ENCODE measurements around the gene LRRC7. TPM values are rescaled to one million over a fixed set of nuclear protein-coding genes. Genes with fewer than 3 reads are reported as not detected.

Gene LRRC7
- total and polyA plus RNA-seq, 2 of the 13 experiments (the other 11 are each of a cell fraction or from before 2014, with no cell fraction given) = not detected

DNA sequence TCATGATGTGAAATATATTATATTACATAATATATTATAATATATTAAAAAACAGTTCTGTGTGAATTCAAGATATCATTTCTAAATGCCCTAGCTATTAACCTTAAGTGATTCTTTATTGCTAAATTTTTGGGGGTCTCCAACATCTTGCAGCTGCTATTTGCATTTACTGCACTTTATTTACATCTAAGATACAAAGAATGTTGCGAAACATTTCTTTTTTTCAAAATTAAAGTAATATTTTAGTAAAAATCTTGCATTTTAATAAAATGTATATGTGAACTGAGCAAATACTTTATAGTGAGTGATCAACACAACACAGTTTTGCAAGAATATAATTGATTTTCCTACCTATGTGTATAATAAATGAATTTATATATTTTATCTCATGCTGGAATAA lies 456.6 kb downstream of the LRRC7 start:
- 4% methylated on average over 1 of the region's 1 CpG for WGBS (ENCODE audit: low lambda C conversion rate)
- H2AFZ ChIP-seq (ENCODE audit: low read length) = no peak overlapping the region
- intact Hi-C loops (cut with micrococcal nuclease; ENCODE audit: unreplicated experiment) = no loop called here
- DNase-seq (ENCODE audit: low spot score) = no peak
- no peaks in the 10 kb centered on the region for H3K79me2 ChIP-seq (ENCODE audit: insufficient read depth, low read length)
- FAIRE-seq = no peak
- in situ Hi-C loops (cut with HindIII; ENCODE audit: extremely low pct_ligation_motif_present, low pct_unique_long_range_greater_than_20kb) = no loop called here
- H3K4me2 ChIP-seq (ENCODE audit: low read depth, low read length) = no peak overlapping the region
- H3K4me3 ChIP-seq (replicated peaks in 1 of 3; ENCODE audit: insufficient read depth in 1 of 3, low read depth in 2 of 3, low read length in 3 of 3) = no peak overlapping the region
- ATAC-seq = no peak
- H3K27ac ChIP-seq (ENCODE audit: extremely low read length, insufficient read depth, low read length) = no peak overlapping the region
- CTCF ChIA-PET (ENCODE audit: low intra/inter-chr PET ratio, low total read pairs) = no interaction called here
- H3K4me1 ChIP-seq (ENCODE audit: insufficient read depth, low read length) = no peaks in the 10 kb centered on the region
- H3K9me3 ChIP-seq (ENCODE audit: low read length) = no peaks in the 10 kb centered on the region
- H4K20me1 ChIP-seq (ENCODE audit: insufficient read depth, low read length) = no peaks in the 10 kb centered on the region
- H3K36me3 ChIP-seq (replicated peaks in 1 of 2; ENCODE audit: control insufficient read depth in 1 of 2, insufficient read depth in 2 of 2, low read length in 2 of 2) = no peaks in the 10 kb centered on the region
- no TSS peak for BruUV-seq (replicated peaks)
- POLR2A ChIA-PET = no interaction called here
- H3K27me3 ChIP-seq (ENCODE audit: control insufficient read depth in 1 of 2, insufficient read depth in 2 of 2, low read length in 2 of 2) = no peaks in the 10 kb centered on the region
- no peak overlapping the region for H3K9ac ChIP-seq (ENCODE audit: insufficient read depth, low read depth, low read length)
- no peak for TF ChIP-seq JDP2 (CRISPR knock-in tag; IDR thresholded peaks at IDR 0.05; ENCODE audit: borderline replicate concordance)
- TF ChIP-seq, protein P1, sequence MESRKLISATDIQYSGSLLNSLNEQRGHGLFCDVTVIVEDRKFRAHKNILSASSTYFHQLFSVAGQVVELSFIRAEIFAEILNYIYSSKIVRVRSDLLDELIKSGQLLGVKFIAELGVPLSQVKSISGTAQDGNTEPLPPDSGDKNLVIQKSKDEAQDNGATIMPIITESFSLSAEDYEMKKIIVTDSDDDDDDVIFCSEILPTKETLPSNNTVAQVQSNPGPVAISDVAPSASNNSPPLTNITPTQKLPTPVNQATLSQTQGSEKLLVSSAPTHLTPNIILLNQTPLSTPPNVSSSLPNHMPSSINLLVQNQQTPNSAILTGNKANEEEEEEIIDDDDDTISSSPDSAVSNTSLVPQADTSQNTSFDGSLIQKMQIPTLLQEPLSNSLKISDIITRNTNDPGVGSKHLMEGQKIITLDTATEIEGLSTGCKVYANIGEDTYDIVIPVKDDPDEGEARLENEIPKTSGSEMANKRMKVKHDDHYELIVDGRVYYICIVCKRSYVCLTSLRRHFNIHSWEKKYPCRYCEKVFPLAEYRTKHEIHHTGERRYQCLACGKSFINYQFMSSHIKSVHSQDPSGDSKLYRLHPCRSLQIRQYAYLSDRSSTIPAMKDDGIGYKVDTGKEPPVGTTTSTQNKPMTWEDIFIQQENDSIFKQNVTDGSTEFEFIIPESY (CRISPR knock-in tag; IDR thresholded peaks at IDR 0.05) = no peak
- TF ChIP-seq ZFP36L2 (CRISPR knock-in tag; IDR thresholded peaks at IDR 0.05) = no peak
- TF ChIP-seq SIX4 (CRISPR knock-in tag; IDR thresholded peaks at IDR 0.05) = no peak
- TF ChIP-seq, protein P2, sequence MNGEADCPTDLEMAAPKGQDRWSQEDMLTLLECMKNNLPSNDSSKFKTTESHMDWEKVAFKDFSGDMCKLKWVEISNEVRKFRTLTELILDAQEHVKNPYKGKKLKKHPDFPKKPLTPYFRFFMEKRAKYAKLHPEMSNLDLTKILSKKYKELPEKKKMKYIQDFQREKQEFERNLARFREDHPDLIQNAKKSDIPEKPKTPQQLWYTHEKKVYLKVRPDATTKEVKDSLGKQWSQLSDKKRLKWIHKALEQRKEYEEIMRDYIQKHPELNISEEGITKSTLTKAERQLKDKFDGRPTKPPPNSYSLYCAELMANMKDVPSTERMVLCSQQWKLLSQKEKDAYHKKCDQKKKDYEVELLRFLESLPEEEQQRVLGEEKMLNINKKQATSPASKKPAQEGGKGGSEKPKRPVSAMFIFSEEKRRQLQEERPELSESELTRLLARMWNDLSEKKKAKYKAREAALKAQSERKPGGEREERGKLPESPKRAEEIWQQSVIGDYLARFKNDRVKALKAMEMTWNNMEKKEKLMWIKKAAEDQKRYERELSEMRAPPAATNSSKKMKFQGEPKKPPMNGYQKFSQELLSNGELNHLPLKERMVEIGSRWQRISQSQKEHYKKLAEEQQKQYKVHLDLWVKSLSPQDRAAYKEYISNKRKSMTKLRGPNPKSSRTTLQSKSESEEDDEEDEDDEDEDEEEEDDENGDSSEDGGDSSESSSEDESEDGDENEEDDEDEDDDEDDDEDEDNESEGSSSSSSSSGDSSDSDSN (CRISPR knock-in tag; IDR thresholded peaks at IDR 0.05) = no peak
- TF ChIP-seq FLYWCH1 (CRISPR knock-in tag; IDR thresholded peaks at IDR 0.05) = no peak
- TF ChIP-seq, protein P3, sequence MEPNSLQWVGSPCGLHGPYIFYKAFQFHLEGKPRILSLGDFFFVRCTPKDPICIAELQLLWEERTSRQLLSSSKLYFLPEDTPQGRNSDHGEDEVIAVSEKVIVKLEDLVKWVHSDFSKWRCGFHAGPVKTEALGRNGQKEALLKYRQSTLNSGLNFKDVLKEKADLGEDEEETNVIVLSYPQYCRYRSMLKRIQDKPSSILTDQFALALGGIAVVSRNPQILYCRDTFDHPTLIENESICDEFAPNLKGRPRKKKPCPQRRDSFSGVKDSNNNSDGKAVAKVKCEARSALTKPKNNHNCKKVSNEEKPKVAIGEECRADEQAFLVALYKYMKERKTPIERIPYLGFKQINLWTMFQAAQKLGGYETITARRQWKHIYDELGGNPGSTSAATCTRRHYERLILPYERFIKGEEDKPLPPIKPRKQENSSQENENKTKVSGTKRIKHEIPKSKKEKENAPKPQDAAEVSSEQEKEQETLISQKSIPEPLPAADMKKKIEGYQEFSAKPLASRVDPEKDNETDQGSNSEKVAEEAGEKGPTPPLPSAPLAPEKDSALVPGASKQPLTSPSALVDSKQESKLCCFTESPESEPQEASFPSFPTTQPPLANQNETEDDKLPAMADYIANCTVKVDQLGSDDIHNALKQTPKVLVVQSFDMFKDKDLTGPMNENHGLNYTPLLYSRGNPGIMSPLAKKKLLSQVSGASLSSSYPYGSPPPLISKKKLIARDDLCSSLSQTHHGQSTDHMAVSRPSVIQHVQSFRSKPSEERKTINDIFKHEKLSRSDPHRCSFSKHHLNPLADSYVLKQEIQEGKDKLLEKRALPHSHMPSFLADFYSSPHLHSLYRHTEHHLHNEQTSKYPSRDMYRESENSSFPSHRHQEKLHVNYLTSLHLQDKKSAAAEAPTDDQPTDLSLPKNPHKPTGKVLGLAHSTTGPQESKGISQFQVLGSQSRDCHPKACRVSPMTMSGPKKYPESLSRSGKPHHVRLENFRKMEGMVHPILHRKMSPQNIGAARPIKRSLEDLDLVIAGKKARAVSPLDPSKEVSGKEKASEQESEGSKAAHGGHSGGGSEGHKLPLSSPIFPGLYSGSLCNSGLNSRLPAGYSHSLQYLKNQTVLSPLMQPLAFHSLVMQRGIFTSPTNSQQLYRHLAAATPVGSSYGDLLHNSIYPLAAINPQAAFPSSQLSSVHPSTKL (CRISPR knock-in tag; IDR thresholded peaks at IDR 0.05) = no peak
- TF ChIP-seq, protein P4, sequence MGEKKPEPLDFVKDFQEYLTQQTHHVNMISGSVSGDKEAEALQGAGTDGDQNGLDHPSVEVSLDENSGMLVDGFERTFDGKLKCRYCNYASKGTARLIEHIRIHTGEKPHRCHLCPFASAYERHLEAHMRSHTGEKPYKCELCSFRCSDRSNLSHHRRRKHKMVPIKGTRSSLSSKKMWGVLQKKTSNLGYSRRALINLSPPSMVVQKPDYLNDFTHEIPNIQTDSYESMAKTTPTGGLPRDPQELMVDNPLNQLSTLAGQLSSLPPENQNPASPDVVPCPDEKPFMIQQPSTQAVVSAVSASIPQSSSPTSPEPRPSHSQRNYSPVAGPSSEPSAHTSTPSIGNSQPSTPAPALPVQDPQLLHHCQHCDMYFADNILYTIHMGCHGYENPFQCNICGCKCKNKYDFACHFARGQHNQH (CRISPR knock-in tag; IDR thresholded peaks at IDR 0.05) = no peak
- TF ChIP-seq ZNF564 (CRISPR knock-in tag; IDR thresholded peaks at IDR 0.05) = no peak
- TF ChIP-seq, protein P5, sequence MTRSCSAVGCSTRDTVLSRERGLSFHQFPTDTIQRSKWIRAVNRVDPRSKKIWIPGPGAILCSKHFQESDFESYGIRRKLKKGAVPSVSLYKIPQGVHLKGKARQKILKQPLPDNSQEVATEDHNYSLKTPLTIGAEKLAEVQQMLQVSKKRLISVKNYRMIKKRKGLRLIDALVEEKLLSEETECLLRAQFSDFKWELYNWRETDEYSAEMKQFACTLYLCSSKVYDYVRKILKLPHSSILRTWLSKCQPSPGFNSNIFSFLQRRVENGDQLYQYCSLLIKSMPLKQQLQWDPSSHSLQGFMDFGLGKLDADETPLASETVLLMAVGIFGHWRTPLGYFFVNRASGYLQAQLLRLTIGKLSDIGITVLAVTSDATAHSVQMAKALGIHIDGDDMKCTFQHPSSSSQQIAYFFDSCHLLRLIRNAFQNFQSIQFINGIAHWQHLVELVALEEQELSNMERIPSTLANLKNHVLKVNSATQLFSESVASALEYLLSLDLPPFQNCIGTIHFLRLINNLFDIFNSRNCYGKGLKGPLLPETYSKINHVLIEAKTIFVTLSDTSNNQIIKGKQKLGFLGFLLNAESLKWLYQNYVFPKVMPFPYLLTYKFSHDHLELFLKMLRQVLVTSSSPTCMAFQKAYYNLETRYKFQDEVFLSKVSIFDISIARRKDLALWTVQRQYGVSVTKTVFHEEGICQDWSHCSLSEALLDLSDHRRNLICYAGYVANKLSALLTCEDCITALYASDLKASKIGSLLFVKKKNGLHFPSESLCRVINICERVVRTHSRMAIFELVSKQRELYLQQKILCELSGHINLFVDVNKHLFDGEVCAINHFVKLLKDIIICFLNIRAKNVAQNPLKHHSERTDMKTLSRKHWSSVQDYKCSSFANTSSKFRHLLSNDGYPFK (CRISPR knock-in tag; IDR thresholded peaks at IDR 0.05; ENCODE audit: borderline replicate concordance) = no peak
- TF ChIP-seq, protein P6, sequence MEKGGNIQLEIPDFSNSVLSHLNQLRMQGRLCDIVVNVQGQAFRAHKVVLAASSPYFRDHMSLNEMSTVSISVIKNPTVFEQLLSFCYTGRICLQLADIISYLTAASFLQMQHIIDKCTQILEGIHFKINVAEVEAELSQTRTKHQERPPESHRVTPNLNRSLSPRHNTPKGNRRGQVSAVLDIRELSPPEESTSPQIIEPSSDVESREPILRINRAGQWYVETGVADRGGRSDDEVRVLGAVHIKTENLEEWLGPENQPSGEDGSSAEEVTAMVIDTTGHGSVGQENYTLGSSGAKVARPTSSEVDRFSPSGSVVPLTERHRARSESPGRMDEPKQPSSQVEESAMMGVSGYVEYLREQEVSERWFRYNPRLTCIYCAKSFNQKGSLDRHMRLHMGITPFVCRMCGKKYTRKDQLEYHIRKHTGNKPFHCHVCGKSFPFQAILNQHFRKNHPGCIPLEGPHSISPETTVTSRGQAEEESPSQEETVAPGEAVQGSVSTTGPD (CRISPR knock-in tag; IDR thresholded peaks at IDR 0.05) = no peak

All from HepG2 (cell line).